ENCODE measurements around the gene TNKS1BP1.
"Not testable (repeated sequence)": the region's sequence is repeated elsewhere in the genome, so short reads cannot be mapped to it uniquely, and the experiment has no call there.

DNA sequence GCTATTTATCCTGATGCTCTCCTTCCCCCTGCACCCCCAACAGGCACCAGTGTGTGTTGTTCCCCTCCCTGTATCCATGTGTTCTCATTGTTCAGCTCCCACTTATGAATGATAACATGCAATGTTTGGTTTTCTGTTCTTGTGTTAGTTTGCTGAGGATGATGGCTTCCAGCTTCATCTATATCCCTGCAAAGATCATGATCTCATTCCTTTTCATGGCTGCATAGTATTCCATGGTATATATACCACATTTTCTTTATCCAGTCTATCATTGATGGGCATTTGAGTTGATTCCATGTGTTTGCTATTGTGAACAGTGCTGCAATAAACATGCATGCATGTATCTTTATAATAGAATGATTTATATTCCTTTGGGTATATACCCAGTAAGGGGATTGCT is 36.7 kb upstream of the TNKS1BP1 start:
- TF ChIP-seq EZH2 (IDR thresholded peaks at IDR 0.05; ENCODE audit: low read depth): not testable (repeated sequence)
- TF ChIP-seq, protein P1, sequence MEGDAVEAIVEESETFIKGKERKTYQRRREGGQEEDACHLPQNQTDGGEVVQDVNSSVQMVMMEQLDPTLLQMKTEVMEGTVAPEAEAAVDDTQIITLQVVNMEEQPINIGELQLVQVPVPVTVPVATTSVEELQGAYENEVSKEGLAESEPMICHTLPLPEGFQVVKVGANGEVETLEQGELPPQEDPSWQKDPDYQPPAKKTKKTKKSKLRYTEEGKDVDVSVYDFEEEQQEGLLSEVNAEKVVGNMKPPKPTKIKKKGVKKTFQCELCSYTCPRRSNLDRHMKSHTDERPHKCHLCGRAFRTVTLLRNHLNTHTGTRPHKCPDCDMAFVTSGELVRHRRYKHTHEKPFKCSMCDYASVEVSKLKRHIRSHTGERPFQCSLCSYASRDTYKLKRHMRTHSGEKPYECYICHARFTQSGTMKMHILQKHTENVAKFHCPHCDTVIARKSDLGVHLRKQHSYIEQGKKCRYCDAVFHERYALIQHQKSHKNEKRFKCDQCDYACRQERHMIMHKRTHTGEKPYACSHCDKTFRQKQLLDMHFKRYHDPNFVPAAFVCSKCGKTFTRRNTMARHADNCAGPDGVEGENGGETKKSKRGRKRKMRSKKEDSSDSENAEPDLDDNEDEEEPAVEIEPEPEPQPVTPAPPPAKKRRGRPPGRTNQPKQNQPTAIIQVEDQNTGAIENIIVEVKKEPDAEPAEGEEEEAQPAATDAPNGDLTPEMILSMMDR (conservative IDR thresholded peaks at IDR 0.05): not testable (repeated sequence)

Data from PC-9 (cell line).